Transverse colon (tissue), 4 donors: ENCODE results near the gene PHF20. TPM values are rescaled to one million over a fixed set of nuclear protein-coding genes. Genes with fewer than 3 reads are reported as not detected.
"Not testable (repeated sequence)": the region's sequence is repeated elsewhere in the genome, so short reads cannot be mapped to it uniquely, and the experiment has no call there.

Experiments used
- DNase-seq: peaks from one replicate; pipeline ENCODE4 v3.0.0-alpha.2; 2019
- H3K27ac ChIP-seq, 4 donors: fragments of 200-600 bp; sonication (generic); 2 replicates each; pipeline ENCODE4 v1.5.1; 2016 to 2018; ENCODE audit warnings: inconsistent platforms in 4 of 4
- H3K27me3 ChIP-seq: fragments of 200-600 bp; sonication (generic); 2 replicates; pipeline ENCODE4 v1.5.1; 2017; ENCODE audit warnings: inconsistent platforms
- H3K36me3 ChIP-seq, 4 donors: fragments of 200-600 bp; sonication (generic); 2 replicates each; pipeline ENCODE4 v1.5.1; 2017 to 2019; ENCODE audit warnings: inconsistent platforms in 4 of 4
- H3K4me1 ChIP-seq, 4 donors: fragments of 200-600 bp; sonication (generic); 2 replicates each; pipeline ENCODE4 v1.5.1; 2017 to 2020; ENCODE audit warnings: inconsistent platforms in 4 of 4
- H3K4me3 ChIP-seq, 4 donors: fragments of 200-600 bp; sonication (generic); 1 replicate in 1 of 4; 2 replicates in 3 of 4; pipeline versions ENCODE4 v1.5.1 to v1.6.1; 2017 to 2019; ENCODE audit warnings: inconsistent platforms in 4 of 4
- H3K9me3 ChIP-seq, 2 donors: fragments of 200-600 bp; sonication (generic); 2 replicates each; pipeline ENCODE4 v1.5.1; 2017 to 2019; ENCODE audit warnings: inconsistent platforms in 2 of 2
- EP300 ChIP-seq: sonication (generic); formaldehyde crosslinking; IDR thresholded peaks from one replicate; pipeline ENCODE4 v1.6.1; 2017; ENCODE audit warnings: antibody characterized with exemption, low read depth
- POLR2A ChIP-seq: fragments of 450-650 bp; IDR thresholded peaks from one replicate; pipeline ENCODE4 v1.6.1; 2016; ENCODE audit warnings: antibody characterized with exemption, mild to moderate bottlenecking, moderate library complexity
- POLR2AphosphoS5 ChIP-seq, 3 donors: sonication (generic); formaldehyde crosslinking; IDR thresholded peaks; one replicate each; pipeline ENCODE4 v1.6.1; 2016; ENCODE audit warnings: antibody characterized with exemption in 3 of 3
- WGBS, 2 donors: methylation state at CpG; one replicate each; pipeline ENCODE4 v1.1.5; 2018; ENCODE audit warnings: low coverage in 1 of 2; 5-methylcytosine and 5-hydroxymethylcytosine counted together
- in situ Hi-C, 4 donors: fragments of 200-750 bp; cut with MboI; loops; one replicate each; pipeline versions ENCODE4 v1.15.0 to v1.15.1; 2017; ENCODE audit warnings: low sequenced_read_pairs in 3 of 4, low pct_ligation_motif_present in 1 of 4, low pct_unique_long_range_greater_than_20kb in 1 of 4
- intact Hi-C: fragments of 100-400 bp; cut with DNase I; formaldehyde crosslinking; loops from one replicate; pipeline ENCODE4 v1.15.1; 2023; ENCODE audit warnings: low total_unique reads
- total RNA-seq, 4 donors: library from RNA; depleted of rRNA; stranded (reverse); fragments of >200 nt; gene quantifications; one replicate each; pipeline ENCODE4 v1.1.0, GENCODE V29; 2016
- TF ChIP-seq, protein P1 (sequence below), 5 experiments: fragments of 200-600 bp in 3 of 5; fragments of 450-650 bp in 2 of 5; sonication (generic) in 3 of 5; IDR thresholded peaks; 1 replicate in 2 of 5; 2 replicates in 3 of 5; pipeline ENCODE4 v1.5.1; 2016 to 2017; ENCODE audit warnings: antibody characterized with exemption in 5 of 5, inconsistent platforms in 3 of 5, mild to moderate bottlenecking in 2 of 5, moderate library complexity in 1 of 5

Gene PHF20
- total RNA-seq, 4 donors from 2014 or later = 20.6 to 88.6 (median 43.1) TPM

- intact Hi-C loops = no loop called here
- Histone ChIP-seq H3K9me3 (no peaks in the 10 kb centered on the region), H3K36me3 (peaks cover 0 to 44% (median 14%) of the 10 kb centered on the region in 4 donors), H3K4me1 (no peaks in the 10 kb centered on the region), H3K27me3 (no peaks in the 10 kb centered on the region), H3K27ac (no peak overlapping the region), H3K4me3 (no peak overlapping the region)
- in situ Hi-C loops = no loop called here
- TF ChIP-seq POLR2AphosphoS5 (IDR thresholded peaks at IDR 0.05) (no peak), POLR2A (no peak), EP300 (no peak)
- TF ChIP-seq, protein P1, sequence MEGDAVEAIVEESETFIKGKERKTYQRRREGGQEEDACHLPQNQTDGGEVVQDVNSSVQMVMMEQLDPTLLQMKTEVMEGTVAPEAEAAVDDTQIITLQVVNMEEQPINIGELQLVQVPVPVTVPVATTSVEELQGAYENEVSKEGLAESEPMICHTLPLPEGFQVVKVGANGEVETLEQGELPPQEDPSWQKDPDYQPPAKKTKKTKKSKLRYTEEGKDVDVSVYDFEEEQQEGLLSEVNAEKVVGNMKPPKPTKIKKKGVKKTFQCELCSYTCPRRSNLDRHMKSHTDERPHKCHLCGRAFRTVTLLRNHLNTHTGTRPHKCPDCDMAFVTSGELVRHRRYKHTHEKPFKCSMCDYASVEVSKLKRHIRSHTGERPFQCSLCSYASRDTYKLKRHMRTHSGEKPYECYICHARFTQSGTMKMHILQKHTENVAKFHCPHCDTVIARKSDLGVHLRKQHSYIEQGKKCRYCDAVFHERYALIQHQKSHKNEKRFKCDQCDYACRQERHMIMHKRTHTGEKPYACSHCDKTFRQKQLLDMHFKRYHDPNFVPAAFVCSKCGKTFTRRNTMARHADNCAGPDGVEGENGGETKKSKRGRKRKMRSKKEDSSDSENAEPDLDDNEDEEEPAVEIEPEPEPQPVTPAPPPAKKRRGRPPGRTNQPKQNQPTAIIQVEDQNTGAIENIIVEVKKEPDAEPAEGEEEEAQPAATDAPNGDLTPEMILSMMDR (IDR thresholded peaks at IDR 0.05) = no peak
- DNase-seq = no peak
- WGBS, 2 donors = 79 to 84% methylated on average over 2 of the region's 2 CpGs
Observed at GRCh38 chr20:35942243-35942642, 170.4 kb downstream of the PHF20 start.

DNA sequence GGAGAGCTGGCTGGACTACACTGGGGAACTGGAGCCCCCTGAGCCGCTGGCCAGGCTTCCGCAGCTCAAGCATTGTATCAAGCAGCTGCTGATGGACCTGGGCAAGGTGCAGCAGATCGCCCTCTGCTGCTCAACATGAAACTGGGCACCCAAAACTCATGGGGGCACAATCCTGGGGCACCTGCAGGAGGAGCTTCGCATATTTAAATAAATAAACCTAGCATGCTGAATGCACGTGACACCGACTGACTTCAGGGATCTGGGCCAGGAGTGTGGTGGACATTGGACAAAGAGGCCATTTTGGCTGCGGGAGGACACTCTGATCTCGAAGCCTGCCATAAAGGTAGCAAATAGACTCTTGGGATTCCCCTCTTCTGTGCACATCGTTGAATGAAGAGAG is 175.7 kb downstream of the PHF20 start:
- Histone ChIP-seq H3K9me3 (no peaks in the 10 kb centered on the region), H3K27ac (no peak overlapping the region), H3K27me3 (no peaks in the 10 kb centered on the region), H3K4me3 (no peak overlapping the region), H3K4me1 (peaks cover 4 to 21% (median 8%) of the 10 kb centered on the region in 4 donors), H3K36me3 (peaks cover 0 to 10% (median 3%) of the 10 kb centered on the region in 4 donors)
- intact Hi-C loops = no loop called here
- in situ Hi-C loops = no loop called here
- no peak for TF ChIP-seq POLR2A
- TF ChIP-seq, protein P1 (IDR thresholded peaks at IDR 0.05) = no peak
- TF ChIP-seq POLR2AphosphoS5 (IDR thresholded peaks at IDR 0.05) = no peak
- 73% methylated on average over 9 of the region's 9 CpGs; no CpG with 5 or more reads in 1 of the 2 donors for WGBS, 2 donors
- DNase-seq = no peak

DNA sequence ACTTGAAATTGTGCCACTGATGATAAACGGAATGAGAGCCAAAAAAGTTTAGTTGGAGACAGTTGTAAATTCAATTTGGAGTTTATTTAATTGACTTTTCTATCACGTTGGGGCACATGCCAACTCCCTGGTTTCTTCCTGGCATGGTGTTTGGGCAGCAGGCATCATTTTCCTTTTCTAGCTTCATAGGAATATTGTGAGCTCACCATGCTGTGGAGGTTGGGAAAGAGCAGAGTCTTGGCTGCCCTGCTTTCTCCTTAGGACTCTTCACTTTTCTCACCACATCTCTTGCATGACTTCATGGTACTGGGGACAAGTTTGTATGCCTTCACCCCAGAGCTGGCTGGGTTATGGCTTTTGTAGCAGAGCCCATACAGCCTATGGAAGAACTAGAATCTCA is 176.1 kb downstream of the PHF20 start:
- WGBS, 2 donors = 63 to 85% methylated on average over 1 to 2 of the region's 2 CpGs
- peak overlapping the region in 1 of 4 donors; percentile 25 for H3K27ac ChIP-seq
- DNase-seq = no peak

DNA sequence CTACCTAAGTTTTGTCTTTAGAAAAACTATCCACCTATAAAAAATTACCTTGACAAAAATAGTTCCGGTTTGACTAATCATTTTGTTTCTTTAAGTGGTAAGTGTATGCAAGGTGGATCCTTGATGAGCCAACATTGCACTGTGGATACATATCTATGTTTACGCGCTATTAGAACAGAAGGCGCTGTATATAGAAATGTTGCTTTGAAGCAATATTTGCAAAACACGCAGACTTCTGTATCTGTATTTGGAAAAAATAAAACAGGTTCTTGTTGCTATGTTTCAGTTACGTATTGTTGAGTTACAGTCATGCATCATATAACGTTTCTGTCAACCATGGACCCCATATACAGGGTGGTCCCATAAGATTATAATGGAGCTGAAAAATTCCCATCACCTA is 178.3 kb downstream of the PHF20 start:
- H3K4me3 ChIP-seq = no peak overlapping the region
- H3K9me3 ChIP-seq = no peaks in the 10 kb centered on the region
- intact Hi-C loops = no loop called here
- TF ChIP-seq EP300 = no peak
- TF ChIP-seq POLR2AphosphoS5 (IDR thresholded peaks at IDR 0.05) = no peak
- no peak for TF ChIP-seq POLR2A
- TF ChIP-seq, protein P1 (IDR thresholded peaks at IDR 0.05) = no peak
- H3K27me3 ChIP-seq = no peaks in the 10 kb centered on the region
- H3K36me3 ChIP-seq = no peaks in the 10 kb centered on the region
- DNase-seq = no peak
- H3K27ac ChIP-seq = no peak overlapping the region
- in situ Hi-C loops = no loop called here
- WGBS, 2 donors = 91 to 96% methylated on average over 7 of the region's 7 CpGs
- peaks cover 13 to 32% (median 20%) of the 10 kb centered on the region in 4 donors for H3K4me1 ChIP-seq

More for the DNA sequence above, 176.1 kb downstream of the PHF20 start:
- in situ Hi-C loops = no loop called here
- H3K9me3 ChIP-seq = no peaks in the 10 kb centered on the region
- peaks cover 9 to 26% (median 13%) of the 10 kb centered on the region in 4 donors for H3K4me1 ChIP-seq
- TF ChIP-seq, protein P1 (IDR thresholded peaks at IDR 0.05) = no peak
- TF ChIP-seq POLR2A (no peak), POLR2AphosphoS5 (IDR thresholded peaks at IDR 0.05) (no peak), EP300 (no peak)
- intact Hi-C loops = no loop called here
- no peak overlapping the region for H3K4me3 ChIP-seq
- H3K27me3 ChIP-seq = no peaks in the 10 kb centered on the region
- H3K36me3 ChIP-seq = peaks cover 0 to 7% (median 3%) of the 10 kb centered on the region in 4 donors

DNA sequence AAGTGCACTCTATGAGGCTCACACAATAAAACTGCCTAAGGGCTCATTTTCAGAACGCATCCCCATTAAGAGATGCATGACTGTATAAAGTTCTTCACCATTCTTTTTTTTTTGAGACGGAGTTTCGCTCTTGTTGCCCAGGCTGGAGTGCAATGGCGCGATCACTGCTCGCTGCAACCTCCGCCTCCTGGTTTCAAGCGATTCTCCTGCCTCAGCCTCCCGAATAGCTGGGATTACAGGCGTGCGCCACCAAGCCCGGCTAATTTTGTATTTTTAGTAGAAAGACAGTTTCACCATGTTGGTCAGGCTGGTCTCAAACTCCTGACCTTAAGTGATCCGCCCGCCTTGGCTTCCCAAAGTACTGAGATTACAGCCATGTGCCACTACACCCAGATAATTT is 180.3 kb downstream of the PHF20 start:
- H3K9me3 ChIP-seq, H3K36me3 ChIP-seq, intact Hi-C loops, H3K27me3 ChIP-seq, DNase-seq, in situ Hi-C loops: not testable (repeated sequence)
- peak overlapping the region in 2 of 4 donors; percentile 92 to 94 for H3K4me3 ChIP-seq
- 98 to 99% methylated on average over 14 of the region's 14 CpGs for WGBS, 2 donors
- peak overlapping the region in 3 of 4 donors; percentile 99 to 100 (median 99) for H3K27ac ChIP-seq
- peaks cover 21 to 44% (median 26%) of the 10 kb centered on the region in 4 donors for H3K4me1 ChIP-seq
